NCI-H82 (cell line): ENCODE measurements around the gene OMG.
"Not testable (repeated sequence)": the region's sequence is repeated elsewhere in the genome, so short reads cannot be mapped to it uniquely, and the experiment has no call there.

ENCODE experiments used
- DNase-seq: peaks from one replicate; lab custom pipeline; 2025; lab: John Stamatoyannopoulos, UW

The OMG gene

GRCh38 chr17:31262923-31263322 lies 34.1 kb downstream of the OMG start:
- not testable (repeated sequence) for DNase-seq

GRCh38 chr17:31261601-31262000 lies 35.4 kb downstream of the OMG start:
- no peak for DNase-seq

- no peak for DNase-seq
Measured at GRCh38 chr17:31260151-31260550, 36.9 kb downstream of the OMG start.

GRCh38 chr17:31256936-31257335 lies 40.1 kb downstream of the OMG start:
- DNase-seq, result no peak

GRCh38 chr17:31254654-31255053 lies 42.4 kb downstream of the OMG start:
- no peak for DNase-seq

- no peak for DNase-seq
Measured at GRCh38 chr17:31252741-31253140, 44.3 kb downstream of the OMG start.

GRCh38 chr17:31251970-31252328 lies 45.1 kb downstream of the OMG start:
- DNase-seq, result no peak

DNA sequence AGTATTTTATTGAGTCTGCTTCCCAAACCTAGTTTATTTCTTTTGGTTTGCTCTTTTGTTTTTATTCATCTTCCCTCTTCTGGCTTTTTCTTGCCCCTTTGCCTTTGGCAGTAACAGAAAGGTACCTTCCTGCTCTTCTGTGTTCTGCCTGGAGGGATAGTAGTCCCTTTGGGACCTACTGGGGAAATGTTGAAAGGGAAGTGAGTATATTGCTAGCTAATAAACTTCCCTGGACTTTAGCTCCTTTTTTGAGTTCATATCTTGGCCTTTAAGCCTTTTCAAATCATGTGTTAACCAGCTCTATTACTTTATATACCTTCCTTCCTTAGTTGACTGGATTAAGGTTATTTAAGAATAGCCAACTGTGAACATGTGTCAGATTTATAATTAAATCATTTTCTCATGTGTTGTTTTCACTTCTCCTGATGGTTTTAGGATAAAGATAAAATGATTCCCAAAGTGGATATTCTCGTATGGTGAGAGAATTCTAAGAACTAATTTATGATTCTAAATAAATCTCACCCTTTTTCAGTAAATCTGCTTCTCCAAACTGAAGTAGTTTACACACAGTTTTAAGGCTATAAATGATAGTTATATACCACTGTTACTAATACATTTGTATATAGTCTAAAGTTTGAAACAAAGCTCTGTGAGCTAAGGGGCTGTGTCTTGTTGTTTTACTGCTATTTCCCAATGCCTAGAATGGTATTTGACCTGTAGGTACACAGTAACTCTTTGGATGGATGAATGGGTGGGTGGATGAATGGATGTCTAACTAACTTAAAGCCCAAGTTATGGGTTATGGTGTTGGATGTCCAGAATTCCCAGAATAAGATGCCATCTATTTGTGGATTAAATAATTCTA lies 45.7 kb downstream of the OMG start:
- no peak for DNase-seq

- no peak for DNase-seq
Measured at GRCh38 chr17:31250229-31250628, 46.8 kb downstream of the OMG start.

GRCh38 chr17:31249835-31250141 lies 47.3 kb downstream of the OMG start:
- no peak for DNase-seq

- DNase-seq, result no peak
Measured at GRCh38 chr17:31248986-31249834, 47.8 kb downstream of the OMG start.
